ENCODE measurements around the gene CX3CL1.

Gene CX3CL1

GRCh38 chr16:57424583-57424982 lies 52.3 kb downstream of the CX3CL1 start:
- H3K4me3 ChIP-seq (replicated peaks in 1 of 2; ENCODE audit: low read depth in 2 of 2, low read length in 2 of 2), result no peak overlapping the region
- no peak for DNase-seq (ENCODE audit: low read depth in 2 of 2)
- no peak for TF ChIP-seq CTCF (IDR thresholded peaks at IDR 0.05; ENCODE audit: low read depth, low read length)

- TF ChIP-seq CTCF (IDR thresholded peaks at IDR 0.05; ENCODE audit: low read depth, low read length), result no peak
- DNase-seq (ENCODE audit: low read depth in 2 of 2), result no peak
- H3K4me3 ChIP-seq (replicated peaks in 1 of 2; ENCODE audit: low read depth in 2 of 2, low read length in 2 of 2), result no peak overlapping the region
Measured at GRCh38 chr16:57426356-57426755, 54.1 kb downstream of the CX3CL1 start.

- TF ChIP-seq CTCF (IDR thresholded peaks at IDR 0.05; ENCODE audit: low read depth, low read length), result no peak
- H3K4me3 ChIP-seq (replicated peaks in 1 of 2; ENCODE audit: low read depth in 2 of 2, low read length in 2 of 2), result no peak overlapping the region
- no peak for DNase-seq (ENCODE audit: low read depth in 2 of 2)
Measured at GRCh38 chr16:57427307-57427706, 55.0 kb downstream of the CX3CL1 start.

- no peak for DNase-seq (ENCODE audit: low read depth in 2 of 2)
- H3K4me3 ChIP-seq (replicated peaks in 1 of 2; ENCODE audit: low read depth in 2 of 2, low read length in 2 of 2), result no peak overlapping the region
- no peak for TF ChIP-seq CTCF (IDR thresholded peaks at IDR 0.05; ENCODE audit: low read depth, low read length)
Measured at GRCh38 chr16:57427824-57428223, 55.5 kb downstream of the CX3CL1 start.

- no peak for DNase-seq (ENCODE audit: low read depth in 2 of 2)
- no peak for TF ChIP-seq CTCF (IDR thresholded peaks at IDR 0.05; ENCODE audit: low read depth, low read length)
- no peak overlapping the region for H3K4me3 ChIP-seq (replicated peaks in 1 of 2; ENCODE audit: low read depth in 2 of 2, low read length in 2 of 2)
Measured at GRCh38 chr16:57430955-57431354, 58.7 kb downstream of the CX3CL1 start.

- H3K4me3 ChIP-seq (replicated peaks in 1 of 2; ENCODE audit: low read depth in 2 of 2, low read length in 2 of 2), result no peak overlapping the region
- no peak for DNase-seq (ENCODE audit: low read depth in 2 of 2)
- no peak for TF ChIP-seq CTCF (IDR thresholded peaks at IDR 0.05; ENCODE audit: low read depth, low read length)
Measured at GRCh38 chr16:57432505-57432904, 60.2 kb downstream of the CX3CL1 start.

- DNase-seq (ENCODE audit: low read depth in 2 of 2), result no peak
- no peak overlapping the region for H3K4me3 ChIP-seq (replicated peaks in 1 of 2; ENCODE audit: low read depth in 2 of 2, low read length in 2 of 2)
- TF ChIP-seq CTCF (IDR thresholded peaks at IDR 0.05; ENCODE audit: low read depth, low read length), result no peak
Measured at GRCh38 chr16:57432989-57433388, 60.7 kb downstream of the CX3CL1 start.

Measured in cardiac fibroblast (primary cell).